Panc1 (cell line): Measurements from ENCODE around the gene NDUFAF2. TPM values are rescaled to one million over a fixed set of nuclear protein-coding genes. Genes with fewer than 3 reads are reported as not detected.

ENCODE experiments used
- ATAC-seq: fragments of 200-7000 bp; cut with Tn5 transposase; 2 replicates; pipeline ENCODE4 v1.9.1; 2020; ENCODE audit warnings: mild to moderate bottlenecking, moderate library complexity
- BruUV-seq: library from RNA; stranded (reverse); fragments of 400-500 nt; replicated peaks from 2 replicates; lab custom pipeline; 2021; lab: Mats Ljungman, UMichigan
- CTCF ChIA-PET: fragments of 300-600 bp; sonication (Branson Sonifier 250); formaldehyde crosslinking; loops from one replicate; lab custom pipeline; 2022; ENCODE audit warnings: antibody characterized with exemption; lab: Charles Lee
- POLR2A ChIA-PET: fragments of 300-600 bp; sonication (Branson Sonifier 250); formaldehyde crosslinking; loops from one replicate; lab custom pipeline; 2022; ENCODE audit warnings: antibody characterized with exemption; lab: Charles Lee
- DNase-seq: peaks from one replicate; pipeline ENCODE4 v3.0.0-alpha.2; 2010; ENCODE audit warnings: low read depth, low spot score
- H3K27ac ChIP-seq: 2 replicates; pipeline ENCODE4 v1.5.1; 2011; ENCODE audit warnings: mild to moderate bottlenecking, low read length, inconsistent platforms
- H3K27me3 ChIP-seq: fragments of 200-500 bp; sonication (Bioruptor generic); 2 replicates; pipeline ENCODE4 v1.6.0; 2014; ENCODE audit warnings: low read length, inconsistent platforms; ENCODE audit not compliant: control insufficient read depth, insufficient read depth
- H3K36me3 ChIP-seq: fragments of 200-500 bp; sonication (Bioruptor generic); 2 replicates; pipeline ENCODE4 v1.5.1; 2014; ENCODE audit warnings: inconsistent platforms, mild to moderate bottlenecking, low read length, moderate library complexity; ENCODE audit not compliant: control insufficient read depth, insufficient read depth
- H3K4me1 ChIP-seq: 2 replicates; pipeline ENCODE4 v1.5.1; 2011; ENCODE audit warnings: inconsistent platforms, mild to moderate bottlenecking, low read length, moderate library complexity; ENCODE audit not compliant: control insufficient read depth, insufficient read depth
- H3K4me3 ChIP-seq, 2 experiments: 2 replicates each; pipeline ENCODE4 v1.5.1; 2011 to 2012; ENCODE audit warnings: low read depth in 2 of 2, low read length in 2 of 2, mild to moderate bottlenecking in 2 of 2, inconsistent platforms in 1 of 2, moderate library complexity in 1 of 2
- H3K9me3 ChIP-seq: fragments of 200-500 bp; sonication (Bioruptor generic); 2 replicates; pipeline ENCODE4 v1.5.1; 2014; ENCODE audit warnings: low read depth, mild to moderate bottlenecking, inconsistent platforms, low read length, moderate library complexity; ENCODE audit not compliant: control insufficient read depth, insufficient read depth
- CTCF ChIP-seq: fragments of 450-650 bp; IDR thresholded peaks from 2 replicates; pipeline ENCODE4 v1.5.1; 2017; ENCODE audit warnings: mild to moderate bottlenecking
- POLR2AphosphoS5 ChIP-seq: IDR thresholded peaks from 2 replicates; pipeline ENCODE4 v1.6.1; 2012; ENCODE audit warnings: mild to moderate bottlenecking, low read depth, low read length, moderate library complexity
- REST ChIP-seq, 2 experiments: IDR thresholded peaks; 2 replicates each; pipeline ENCODE4 v1.6.1; 2011 to 2012; ENCODE audit warnings: low read depth in 2 of 2, control low read depth in 1 of 2, low read length in 1 of 2, mild to moderate bottlenecking in 1 of 2, moderate library complexity in 1 of 2; ENCODE audit not compliant: insufficient read depth in 1 of 2
- SIN3A ChIP-seq: IDR thresholded peaks from 2 replicates; pipeline ENCODE4 v1.6.1; 2012; ENCODE audit warnings: low read depth, mild to moderate bottlenecking, low read length, moderate library complexity, borderline replicate concordance; ENCODE audit not compliant: insufficient read depth
- TCF7L2 ChIP-seq: IDR thresholded peaks from 2 replicates; pipeline ENCODE4 v1.6.1; 2011; ENCODE audit warnings: mild to moderate bottlenecking, low read depth, low read length, inconsistent platforms
- in situ Hi-C: cut with HindIII; loops from 2 replicates; pipeline ENCODE4 v1.10.0; 2016; ENCODE audit warnings: low sequenced_read_pairs, low pct_unique_long_range_greater_than_20kb
- intact Hi-C: fragments of 100-400 bp; cut with micrococcal nuclease; formaldehyde crosslinking; loops from one replicate; pipeline ENCODE4 v1.10.0; 2022; ENCODE audit not compliant: unreplicated experiment
- total RNA-seq: library from RNA; stranded (reverse); gene quantifications from one replicate; pipeline ENCODE4 v1.2.1, GENCODE V29; 2021; ENCODE audit not compliant: unreplicated experiment

NDUFAF2 gene
- total RNA-seq, 1 experiment from 2014 or later, result 41.6 TPM

- ATAC-seq, result no peak
- ChIA-PET POLR2A (no interaction called here), CTCF (no interaction called here)
- no peak for DNase-seq
- TF ChIP-seq REST (IDR thresholded peaks at IDR 0.05; ENCODE audit: insufficient read depth in 1 of 2, low read depth in 2 of 2, low read length in 1 of 2), result no peak
- TF ChIP-seq SIN3A, result no peak
- no peak for TF ChIP-seq POLR2AphosphoS5
- TF ChIP-seq TCF7L2, result no peak
- TF ChIP-seq CTCF, result no peak
- no peak overlapping the region for H3K4me3 ChIP-seq
- intact Hi-C loops, result no loop called here
- in situ Hi-C loops, result no loop called here
- no peak overlapping the region for H3K27ac ChIP-seq
- H3K9me3 ChIP-seq, result no peaks in the 10 kb centered on the region
- no peaks in the 10 kb centered on the region for H3K27me3 ChIP-seq
- no peaks in the 10 kb centered on the region for H3K4me1 ChIP-seq
- no peaks in the 10 kb centered on the region for H3K36me3 ChIP-seq
- BruUV-seq, result no TSS peak
Measured at GRCh38 chr5:61183538-61183937, 238.5 kb downstream of the NDUFAF2 start.

- ChIA-PET POLR2A (no interaction called here), CTCF (no interaction called here)
Measured at GRCh38 chr5:61184708-61185107, 239.7 kb downstream of the NDUFAF2 start.

More at GRCh38 chr5:61184708-61185107, 239.7 kb downstream of the NDUFAF2 start:
- no peak for DNase-seq
- H3K4me1 ChIP-seq, result no peaks in the 10 kb centered on the region
- no peak overlapping the region for H3K4me3 ChIP-seq
- no peak for ATAC-seq
- no peaks in the 10 kb centered on the region for H3K27me3 ChIP-seq
- no peaks in the 10 kb centered on the region for H3K9me3 ChIP-seq
- no peak for TF ChIP-seq REST (IDR thresholded peaks at IDR 0.05; ENCODE audit: insufficient read depth in 1 of 2, low read depth in 2 of 2, low read length in 1 of 2)
- TF ChIP-seq CTCF, result no peak
- intact Hi-C loops (no loop called here), in situ Hi-C loops (no loop called here)
- no peaks in the 10 kb centered on the region for H3K36me3 ChIP-seq
- BruUV-seq, result no TSS peak
- H3K27ac ChIP-seq, result no peak overlapping the region
